Stomach smooth muscle (tissue), 2 donors: ENCODE results near the gene PMEL.
A peak's percentile ranks its signal among the peaks of the same experiment; 100 is the strongest.
"Not testable (repeated sequence)": the region's sequence is repeated elsewhere in the genome, so short reads cannot be mapped to it uniquely, and the experiment has no call there.

ENCODE experiments used
- H3K27ac ChIP-seq: one replicate; pipeline ENCODE4 v1.7.0; 2013; ENCODE audit warnings: mild to moderate bottlenecking, low read length, inconsistent platforms
- H3K27me3 ChIP-seq, 2 donors: one replicate each; pipeline ENCODE4 v1.7.0; 2013; ENCODE audit warnings: low read length in 2 of 2; ENCODE audit not compliant: insufficient read depth in 2 of 2, control insufficient read depth in 1 of 2
- H3K36me3 ChIP-seq, 2 donors: one replicate each; pipeline ENCODE4 v1.7.0; 2013; ENCODE audit warnings: low read length in 2 of 2; ENCODE audit not compliant: control insufficient read depth in 2 of 2, insufficient read depth in 2 of 2
- H3K4me1 ChIP-seq: one replicate; pipeline ENCODE4 v1.7.0; 2013; ENCODE audit warnings: low read length; ENCODE audit not compliant: control insufficient read depth, insufficient read depth
- H3K4me3 ChIP-seq, 2 donors: one replicate each; pipeline ENCODE4 v1.7.0; 2013; ENCODE audit warnings: low read length in 2 of 2
- H3K9ac ChIP-seq, 2 donors: one replicate each; pipeline ENCODE4 v1.7.0; 2013; ENCODE audit warnings: low read length in 2 of 2, mild to moderate bottlenecking in 1 of 2
- H3K9me3 ChIP-seq, 2 donors: one replicate each; pipeline ENCODE4 v1.7.0; 2013; ENCODE audit warnings: low read length in 2 of 2; ENCODE audit not compliant: control insufficient read depth in 2 of 2
- donor health status: healthy.
- donor health status: Pancreatic carcinoma.

Gene PMEL

DNA sequence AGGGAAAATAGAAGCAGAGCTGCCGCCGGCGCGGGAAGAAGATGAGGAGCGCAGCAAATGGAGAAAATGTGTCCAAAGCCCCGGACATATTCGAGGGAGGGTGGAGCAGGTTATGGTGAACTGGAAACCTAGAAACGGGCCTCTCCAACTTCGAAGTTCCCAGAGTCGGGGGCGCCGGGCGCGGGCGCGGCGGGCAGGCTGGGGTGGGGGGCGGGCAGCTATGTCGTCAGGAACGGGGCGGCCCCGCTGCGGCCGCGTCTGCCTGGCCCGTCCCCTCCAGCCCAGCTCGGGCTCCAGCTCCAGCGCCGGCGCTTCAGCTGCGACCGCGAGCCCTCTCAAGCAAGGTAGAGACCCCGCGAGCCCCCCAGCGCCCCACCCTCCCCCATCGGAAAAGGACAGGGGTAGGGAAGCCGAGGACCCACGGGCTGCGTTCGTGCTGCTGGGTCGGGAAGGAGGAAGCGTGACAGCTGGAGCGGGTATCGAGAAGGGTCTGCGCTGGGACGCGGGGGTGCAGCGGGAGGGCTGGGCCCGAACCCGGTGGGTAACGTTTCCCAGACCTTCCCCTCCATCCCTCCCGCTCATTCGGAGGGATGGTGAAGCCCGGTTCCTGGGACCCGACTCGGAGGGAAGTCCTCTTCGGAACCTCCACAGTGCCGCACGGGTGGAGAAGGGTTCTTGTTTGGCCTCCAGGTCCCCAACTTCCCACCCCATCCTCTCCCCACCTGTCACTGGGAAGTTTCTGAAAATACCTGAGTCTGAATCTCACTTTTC is 33.9 kb downstream of the PMEL start:
- Histone ChIP-seq H3K27ac (peak overlapping the region; percentile 76), H3K36me3 (no peaks in the 10 kb centered on the region), H3K9ac (peak overlapping the region; percentile 78 to 80), H3K4me3 (peak overlapping the region; percentile 61 to 86), H3K4me1 (peaks cover 37% of the 10 kb centered on the region), H3K9me3 (no peaks in the 10 kb centered on the region), H3K27me3 (no peaks in the 10 kb centered on the region)

DNA sequence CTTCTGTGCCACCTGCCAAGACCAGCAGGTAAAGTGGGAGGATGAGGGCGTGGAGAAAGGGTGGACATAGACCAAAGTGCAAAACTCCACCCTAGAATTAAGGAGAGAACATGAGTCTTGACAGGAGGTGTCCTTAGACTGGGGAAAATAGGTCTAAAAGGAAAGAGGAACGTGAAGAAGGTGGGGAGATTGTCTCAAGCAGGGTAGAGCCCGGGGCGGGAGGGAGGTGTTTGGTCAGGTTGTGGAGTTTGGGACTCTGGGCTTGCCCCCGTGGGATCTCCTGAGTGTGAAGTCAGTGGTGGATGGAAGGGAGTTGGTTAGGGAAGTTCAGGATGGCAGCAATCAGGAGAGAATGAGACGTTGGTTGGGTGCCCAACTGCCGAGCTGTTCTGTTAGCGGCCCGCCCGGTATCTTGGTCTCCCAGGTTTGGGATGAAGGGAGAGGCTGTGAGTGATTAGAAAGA is 34.5 kb downstream of the PMEL start:
- peak overlapping the region; percentile 78 to 80 for H3K9ac ChIP-seq

DNA sequence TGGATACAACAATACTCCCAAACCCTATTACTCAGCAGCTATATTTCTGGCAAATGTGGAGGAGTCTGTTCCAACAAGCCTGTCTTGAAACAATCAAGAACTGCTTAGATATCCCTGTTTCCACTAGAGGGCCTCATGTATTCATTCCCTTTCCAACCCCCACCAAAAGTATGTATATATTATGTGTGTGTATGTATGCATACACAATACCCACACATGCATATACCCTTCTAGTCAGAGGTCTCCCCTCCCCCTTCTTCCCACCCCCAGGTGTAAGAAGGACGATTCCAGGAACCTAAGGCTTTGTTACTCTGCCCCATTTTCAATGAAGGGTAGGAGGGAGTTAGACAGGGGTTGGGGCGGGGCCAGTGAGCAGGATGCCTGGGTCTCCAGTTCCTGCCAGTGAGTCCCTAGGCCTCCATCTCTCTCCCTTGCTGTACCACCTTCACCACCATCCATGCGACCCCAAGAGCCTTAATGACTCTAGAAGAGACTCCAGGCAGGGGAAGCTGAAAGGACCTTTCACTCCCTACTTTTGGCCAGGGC is 35.0 kb downstream of the PMEL start, which contains the start of gene DGKA:
TSS of gene DGKA (plus strand) at position 392 of the 546 bp plus-strand sequence. CDS start 5,342 bp downstream, outside the sequence.
- no peaks in the 10 kb centered on the region for H3K9me3 ChIP-seq
- peaks cover 42% of the 10 kb centered on the region for H3K4me1 ChIP-seq
- H3K27ac ChIP-seq, result peak within 1 kb of the TSS; percentile 76
- H3K36me3 ChIP-seq, result no peaks in the 10 kb centered on the region
- no peaks in the 10 kb centered on the region for H3K27me3 ChIP-seq
- H3K4me3 ChIP-seq, result peak within 1 kb of the TSS; percentile 61 to 86
- peak within 1 kb of the TSS; percentile 78 to 80 for H3K9ac ChIP-seq

More for the DNA sequence above, 34.5 kb downstream of the PMEL start:
- Histone ChIP-seq H3K4me3 (peak overlapping the region; percentile 61 to 86), H3K9me3 (no peaks in the 10 kb centered on the region), H3K36me3 (no peaks in the 10 kb centered on the region), H3K27me3 (no peaks in the 10 kb centered on the region), H3K27ac (peak overlapping the region; percentile 76), H3K4me1 (peaks cover 37% of the 10 kb centered on the region)

DNA sequence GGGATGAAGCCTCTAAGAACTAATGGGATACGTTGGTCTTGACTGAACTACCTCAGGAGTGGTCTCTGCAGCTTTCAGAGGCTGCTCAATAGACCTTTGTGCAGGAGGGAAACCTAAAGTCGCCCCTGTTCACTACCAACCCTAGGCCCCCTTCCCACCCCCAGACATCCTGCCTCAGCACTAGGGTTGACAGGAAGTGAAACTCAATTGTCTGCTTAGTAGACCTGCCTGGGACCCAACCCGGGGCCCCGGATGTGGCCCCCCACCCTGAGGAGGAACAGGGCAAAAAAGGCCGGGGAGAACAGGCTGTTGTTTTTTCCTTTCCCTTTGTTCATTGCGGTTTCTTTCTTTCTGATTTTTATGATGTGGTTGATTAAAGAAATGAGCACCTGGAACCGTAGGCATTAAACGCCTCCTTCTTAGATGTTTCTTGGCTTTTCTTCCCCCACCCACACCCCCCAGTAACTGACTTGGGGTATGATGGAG is 36.5 kb downstream of the PMEL start:
- peaks cover 41% of the 10 kb centered on the region for H3K4me1 ChIP-seq

DNA sequence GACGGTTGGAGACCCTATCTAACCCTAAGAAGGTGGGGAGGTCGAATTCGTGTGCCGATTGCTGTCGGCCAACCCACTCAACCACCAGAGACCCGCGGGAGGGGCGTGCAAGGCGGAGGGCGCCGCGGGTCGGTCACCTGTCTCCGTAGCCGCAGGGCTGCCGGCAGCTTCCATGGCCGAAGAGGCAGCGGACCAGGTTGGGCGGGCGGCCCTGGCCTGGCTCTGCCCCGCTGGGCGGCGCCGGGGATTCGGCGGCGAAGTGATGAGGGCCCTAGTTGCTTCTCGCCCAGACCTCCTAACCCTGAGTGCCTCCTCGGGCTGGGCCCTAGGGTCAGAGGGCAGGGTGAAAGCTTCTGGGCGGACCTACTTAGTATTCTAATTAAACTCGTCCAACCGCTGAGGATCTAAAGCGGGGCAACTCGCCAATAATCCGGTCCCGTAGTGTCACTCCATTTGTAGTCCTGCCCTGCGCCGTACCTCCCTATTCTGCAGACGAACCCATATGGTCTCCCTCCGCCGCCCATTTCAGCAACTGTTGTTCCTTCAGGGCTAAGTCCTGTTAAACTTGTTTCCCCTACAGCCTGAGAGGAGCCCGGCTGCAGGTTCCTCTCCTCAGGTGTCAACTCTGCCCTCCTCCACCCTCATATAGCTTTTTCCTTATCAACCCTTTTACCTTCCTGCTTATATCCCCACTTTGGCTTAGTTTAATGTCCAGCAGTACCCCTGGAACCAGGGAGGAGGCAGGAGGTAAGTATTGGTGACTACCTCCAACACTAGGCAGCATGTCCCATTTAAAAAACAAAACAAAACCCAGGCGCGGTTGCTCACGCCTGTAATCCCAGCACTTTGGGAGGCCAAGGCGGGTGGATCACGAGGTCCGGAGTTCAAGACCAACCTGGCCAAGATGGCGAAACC is 38.0 kb downstream of the PMEL start, which contains the start of gene PYM1:
TSS of gene PYM1 (minus strand) at position 307 of the 915 bp plus-strand sequence. CDS start at position 174, 133 bp downstream.
- peak within 1 kb of the TSS; percentile 98 to 99 for H3K9ac ChIP-seq
- H3K4me1 ChIP-seq, result peaks cover 41% of the 10 kb centered on the region
- H3K27ac ChIP-seq, result peak within 1 kb of the TSS; percentile 98
- no peaks in the 10 kb centered on the region for H3K27me3 ChIP-seq
- no peaks in the 10 kb centered on the region for H3K36me3 ChIP-seq
- no peaks in the 10 kb centered on the region for H3K9me3 ChIP-seq
- H3K4me3 ChIP-seq, result peak within 1 kb of the TSS; percentile 97 to 99

More for the DNA sequence above, 36.5 kb downstream of the PMEL start:
- no peak overlapping the region for H3K4me3 ChIP-seq
- H3K36me3 ChIP-seq, result no peaks in the 10 kb centered on the region
- no peak overlapping the region for H3K27ac ChIP-seq
- no peaks in the 10 kb centered on the region for H3K9me3 ChIP-seq
- no peaks in the 10 kb centered on the region for H3K27me3 ChIP-seq
- no peak overlapping the region for H3K9ac ChIP-seq

DNA sequence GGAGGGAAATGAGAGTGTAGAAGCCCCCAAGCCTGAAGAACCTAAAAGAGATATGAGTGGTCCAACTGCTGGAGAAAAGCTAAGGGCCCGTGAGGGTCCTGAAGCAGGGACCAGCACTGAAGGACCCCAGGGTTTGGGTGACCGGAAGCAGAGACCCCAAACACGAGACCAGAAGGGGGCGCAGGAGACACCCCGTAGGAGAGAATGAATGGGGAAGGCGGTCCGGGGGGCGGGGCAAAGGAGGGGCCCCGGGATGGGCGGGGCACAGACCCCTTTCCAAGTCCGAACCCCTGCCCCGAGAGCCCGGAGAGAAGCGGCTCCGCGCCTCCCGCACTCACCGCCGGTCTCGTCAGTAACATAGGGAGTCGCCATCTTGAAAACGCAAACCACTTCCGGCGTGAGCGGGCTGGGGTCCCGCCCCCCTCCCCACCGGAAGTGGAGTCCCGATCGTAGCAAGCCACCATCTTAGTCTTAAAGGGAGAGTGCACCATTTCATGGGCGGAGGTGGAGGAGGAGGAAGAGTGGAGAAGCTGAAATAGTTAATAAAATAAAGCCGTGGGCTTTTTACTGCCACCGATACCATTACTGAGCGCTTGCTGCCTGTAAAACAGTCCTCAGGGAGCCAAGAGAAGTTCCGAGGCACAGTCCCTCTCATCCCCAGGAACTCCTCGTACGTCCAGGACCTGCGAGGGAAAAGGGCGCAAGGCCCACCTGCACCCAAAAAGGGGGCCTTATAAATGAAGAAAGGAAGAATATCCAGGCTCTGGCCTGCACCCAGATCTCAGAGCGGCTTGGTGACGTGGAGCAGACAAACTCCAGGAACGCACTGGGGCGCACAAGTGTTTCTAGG is 38.9 kb downstream of the PMEL start:
- H3K9me3 ChIP-seq, result no peaks in the 10 kb centered on the region
- H3K9ac ChIP-seq, result peak overlapping the region; percentile 98 to 99
- H3K27me3 ChIP-seq, result no peaks in the 10 kb centered on the region
- peak overlapping the region; percentile 98 for H3K27ac ChIP-seq
- peaks cover 3 to 4% of the 10 kb centered on the region in 2 donors for H3K36me3 ChIP-seq
- peak overlapping the region; percentile 97 to 99 for H3K4me3 ChIP-seq
- H3K4me1 ChIP-seq, result peaks cover 35% of the 10 kb centered on the region

DNA sequence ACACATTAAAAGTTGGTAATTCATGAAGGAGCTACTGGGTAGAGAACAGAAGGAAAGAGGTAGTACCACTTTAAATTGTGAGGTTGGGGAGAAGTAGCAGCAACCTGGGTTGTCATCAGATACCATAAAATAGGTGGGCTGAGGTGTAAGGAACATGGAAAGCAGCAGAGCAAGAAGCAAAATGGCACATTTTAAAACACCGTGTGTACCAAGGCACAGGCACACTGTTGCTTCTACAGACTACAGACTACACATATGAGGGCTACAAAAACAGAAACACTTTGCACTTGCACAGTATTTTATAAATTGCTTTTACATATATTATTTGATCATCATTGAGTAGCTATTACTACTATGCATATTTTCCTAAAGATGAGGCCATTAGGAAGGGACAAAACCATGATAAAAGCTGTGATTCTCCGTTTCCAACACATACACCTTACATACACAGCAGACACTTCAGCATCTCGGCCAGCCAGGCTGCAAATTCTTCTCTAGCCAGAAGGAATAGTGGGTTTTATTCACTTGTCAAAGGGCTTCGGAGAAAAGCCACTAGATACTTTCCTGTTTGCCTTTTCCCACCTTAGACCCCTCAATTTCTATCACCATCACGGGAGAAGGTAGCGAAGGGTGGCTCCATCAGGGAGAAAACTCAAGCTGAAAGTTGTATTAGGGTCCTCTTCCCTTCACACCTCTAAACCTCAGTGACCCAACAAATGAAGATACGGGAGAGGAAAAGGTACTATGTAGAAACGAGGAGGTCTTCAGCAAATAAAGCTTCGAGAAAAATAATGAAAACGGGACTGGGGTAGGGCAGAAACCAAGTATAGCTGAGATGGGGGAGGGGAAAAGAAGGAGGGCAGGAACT is 39.7 kb downstream of the PMEL start:
- Histone ChIP-seq H3K27ac (peak overlapping the region; percentile 98), H3K27me3 (no peaks in the 10 kb centered on the region), H3K9ac (peak overlapping the region; percentile 98 to 99), H3K36me3 (peaks cover 4 to 7% of the 10 kb centered on the region in 2 donors), H3K4me1 (peaks cover 29% of the 10 kb centered on the region), H3K9me3 (no peaks in the 10 kb centered on the region), H3K4me3 (peak overlapping the region; percentile 97 to 99)

DNA sequence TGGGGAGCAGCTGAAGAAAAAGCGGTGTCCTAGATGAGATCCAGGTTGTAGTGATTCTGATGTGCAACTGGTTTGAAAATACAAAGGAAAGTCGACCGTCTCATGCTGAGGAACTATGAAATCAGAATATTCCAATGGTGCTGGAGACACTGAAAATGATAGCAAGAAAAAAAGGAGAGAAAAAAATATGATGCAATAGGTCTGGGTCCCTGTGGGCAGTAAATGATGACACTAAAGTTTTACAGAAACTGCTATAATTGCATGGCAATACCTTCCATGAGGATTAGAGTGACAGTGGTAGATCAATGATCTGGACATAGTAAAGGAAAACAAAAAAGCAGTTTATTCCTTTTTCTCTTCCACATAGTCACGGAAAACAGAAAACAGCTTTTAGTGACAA is 40.5 kb downstream of the PMEL start:
- no peaks in the 10 kb centered on the region for H3K27me3 ChIP-seq
- H3K9me3 ChIP-seq, result no peaks in the 10 kb centered on the region
- peaks cover 4 to 7% of the 10 kb centered on the region in 2 donors for H3K36me3 ChIP-seq
- H3K4me1 ChIP-seq, result peaks cover 22% of the 10 kb centered on the region
- no peak overlapping the region for H3K4me3 ChIP-seq
- H3K27ac ChIP-seq, result no peak overlapping the region
- no peak overlapping the region for H3K9ac ChIP-seq

DNA sequence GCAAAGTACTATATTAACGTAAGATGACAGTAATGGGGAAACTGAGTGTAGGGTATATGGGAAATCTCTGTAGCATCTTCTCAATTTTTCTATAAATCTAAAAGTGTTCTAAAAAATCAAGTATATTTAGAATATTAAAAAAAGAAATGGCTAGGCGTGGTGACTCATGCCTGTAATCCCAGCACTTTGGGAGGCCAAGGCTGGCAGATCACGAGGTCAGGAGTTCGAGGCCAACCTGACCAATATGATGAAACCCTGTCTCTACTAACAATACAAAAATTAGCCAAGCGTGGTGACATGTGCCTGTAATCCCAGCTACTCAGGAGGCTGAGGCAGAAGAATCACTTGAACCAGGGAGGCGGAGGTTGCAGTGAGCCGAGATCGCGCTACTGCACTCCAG is 42.2 kb downstream of the PMEL start:
- not testable (repeated sequence) for H3K9me3 ChIP-seq, H3K4me3 ChIP-seq, H3K27me3 ChIP-seq, H3K9ac ChIP-seq, H3K27ac ChIP-seq, H3K36me3 ChIP-seq
- H3K4me1 ChIP-seq, result peaks cover 14% of the 10 kb centered on the region
